ENCODE data around the gene SLC25A26.
"Not testable (repeated sequence)": the region's sequence is repeated elsewhere in the genome, so short reads cannot be mapped to it uniquely, and the experiment has no call there.

SLC25A26 gene

GRCh38 chr3:66415867-66416428 lies 195.1 kb downstream of the SLC25A26 start:
- DNase-seq, result no peak

- no peak for DNase-seq
Measured at GRCh38 chr3:66416556-66417304, 195.9 kb downstream of the SLC25A26 start.

- no peak for DNase-seq
Measured at GRCh38 chr3:66418475-66418931, 197.7 kb downstream of the SLC25A26 start.

GRCh38 chr3:66419036-66419435 lies 198.2 kb downstream of the SLC25A26 start:
- DNase-seq, result no peak

- not testable (repeated sequence) for DNase-seq
Measured at GRCh38 chr3:66421144-66421543, 200.3 kb downstream of the SLC25A26 start.

GRCh38 chr3:66421893-66422292 lies 201.1 kb downstream of the SLC25A26 start:
- DNase-seq, result not testable (repeated sequence)

- no peak for DNase-seq
Measured at GRCh38 chr3:66423791-66424190, 203.0 kb downstream of the SLC25A26 start.

GRCh38 chr3:66425032-66425431 lies 204.2 kb downstream of the SLC25A26 start:
- no peak for DNase-seq

- no peak for DNase-seq
Measured at GRCh38 chr3:66425576-66426114, 204.8 kb downstream of the SLC25A26 start.

- DNase-seq, result no peak
Measured at GRCh38 chr3:66426135-66426534, 205.3 kb downstream of the SLC25A26 start.

GRCh38 chr3:66427352-66427751 lies 206.6 kb downstream of the SLC25A26 start:
- DNase-seq, result no peak

- no peak for DNase-seq
Measured at GRCh38 chr3:66427951-66428474, 207.2 kb downstream of the SLC25A26 start.

Measured in NCI-H69 (cell line).